GM19099 (cell line): ENCODE results near the gene SLC39A7.

Source experiments
- POLR2A ChIP-seq: IDR thresholded peaks from 3 replicates; pipeline ENCODE4 v1.6.1; 2011; ENCODE audit warnings: low read depth; ENCODE audit not compliant: insufficient read length; ENCODE audit errors: extremely low read depth

SLC39A7 gene

DNA sequence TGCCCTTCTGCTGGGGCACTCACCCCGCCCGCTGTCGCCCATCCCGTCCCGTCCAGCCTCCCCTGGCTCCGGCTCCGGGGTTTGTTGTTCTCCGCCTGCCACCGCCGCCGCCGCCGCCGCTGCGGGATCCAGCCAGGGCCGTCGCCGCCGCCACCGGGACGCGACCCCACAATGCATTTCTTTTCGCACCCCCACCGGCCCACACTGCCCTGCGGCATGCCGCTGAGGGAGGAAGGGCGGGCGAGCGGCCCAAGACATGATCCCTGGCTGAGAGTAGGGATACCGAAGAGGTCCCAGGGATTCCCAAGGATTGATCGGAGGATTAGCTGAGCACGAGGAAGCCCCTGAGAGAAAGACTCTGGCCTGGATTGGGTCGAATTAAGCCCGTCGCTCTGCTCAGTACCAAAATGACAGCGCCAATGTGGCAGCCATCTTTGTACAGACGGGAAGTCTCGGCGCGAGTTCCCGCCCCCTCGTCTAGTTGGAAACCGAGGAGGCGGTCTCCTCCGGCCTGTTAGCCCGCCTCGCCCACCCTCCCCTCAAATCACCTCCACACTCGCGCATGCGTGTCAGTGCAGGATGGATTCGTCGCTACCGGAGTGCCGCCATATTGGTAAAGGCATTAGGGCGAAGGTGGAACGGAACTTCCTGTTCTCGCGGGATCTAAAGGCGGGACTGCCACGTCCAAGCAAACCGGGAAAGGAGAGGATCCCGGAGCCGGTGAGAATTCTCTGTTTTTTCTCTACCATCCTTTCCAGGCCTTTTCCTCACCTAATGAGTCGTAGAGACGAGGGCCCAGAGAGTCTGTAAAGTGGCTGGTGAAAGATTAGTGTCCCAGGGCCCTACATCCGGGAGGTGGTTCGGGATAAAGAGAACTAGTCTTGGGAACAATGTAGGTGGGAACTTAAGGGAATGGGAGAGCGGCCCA lies at the start of gene SLC39A7, which contains the start of gene RXRB:
Gene SLC39A7 (plus strand): TSS at position 649 of the 928 bp plus-strand sequence. CDS start 379 bp downstream, outside the sequence.
Gene RXRB (minus strand): TSS at position 447 of the 928 bp plus-strand sequence. CDS start 189 bp downstream, at position 258.
- peak; percentile 85 for TF ChIP-seq POLR2A

DNA sequence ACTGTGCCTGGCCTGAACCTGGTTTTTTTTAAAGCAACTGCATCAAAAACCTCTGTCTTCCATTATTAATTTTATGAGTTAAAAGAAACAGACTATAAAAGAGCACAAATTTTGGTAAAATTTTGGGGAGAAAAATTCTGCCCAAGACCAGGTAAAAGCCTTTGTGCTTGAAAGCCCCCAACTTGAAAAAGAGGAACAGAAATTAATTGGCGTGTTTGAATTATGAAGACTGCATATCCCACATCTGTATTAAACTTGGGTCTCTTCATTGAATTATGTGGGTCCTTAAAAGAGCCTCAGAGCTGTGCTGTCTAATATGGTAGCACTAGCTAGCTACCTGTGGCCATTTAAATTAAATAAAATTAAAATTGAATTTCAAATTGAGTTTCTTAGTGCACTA lies 49.6 kb upstream of the SLC39A7 start:
- TF ChIP-seq POLR2A: no peak

DNA sequence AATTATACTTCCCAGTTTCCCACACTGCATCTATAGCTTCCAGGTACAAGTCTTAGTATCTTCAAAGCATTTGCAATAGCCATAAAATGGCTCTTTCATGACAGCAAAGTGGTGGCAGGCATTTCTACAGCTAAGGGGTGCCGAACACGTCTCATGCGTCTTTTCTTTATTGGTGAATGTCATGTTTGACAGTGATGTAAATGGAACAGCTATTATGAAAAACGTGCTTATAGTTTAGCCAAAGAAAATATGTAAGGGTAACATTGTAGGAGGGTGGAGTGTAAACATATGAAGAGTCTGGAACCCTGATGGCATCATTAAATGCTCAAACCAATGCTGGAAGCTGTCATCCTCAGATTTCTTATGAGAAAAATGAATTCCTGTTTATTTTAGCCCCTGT lies 46.3 kb upstream of the SLC39A7 start:
- no peak for TF ChIP-seq POLR2A

DNA sequence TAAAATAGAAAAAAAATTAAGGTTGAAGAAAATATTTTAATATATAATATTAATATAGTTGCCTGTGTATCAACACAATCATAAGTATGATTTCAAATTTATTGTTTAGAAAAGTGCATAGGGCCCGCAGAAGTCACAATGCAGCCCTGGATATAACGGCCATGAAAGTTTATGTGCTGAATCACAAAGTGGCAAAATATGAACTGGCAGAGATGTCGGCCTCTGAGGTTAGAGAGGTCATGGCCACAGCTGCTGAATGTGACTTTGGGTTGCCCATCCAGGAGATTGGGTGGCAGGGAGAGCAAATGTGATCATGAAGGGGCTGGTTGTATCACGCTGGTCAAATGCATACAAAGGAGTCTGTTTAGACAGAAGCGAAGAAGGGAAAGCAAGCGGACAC lies 44.1 kb upstream of the SLC39A7 start:
- no peak for TF ChIP-seq POLR2A

DNA sequence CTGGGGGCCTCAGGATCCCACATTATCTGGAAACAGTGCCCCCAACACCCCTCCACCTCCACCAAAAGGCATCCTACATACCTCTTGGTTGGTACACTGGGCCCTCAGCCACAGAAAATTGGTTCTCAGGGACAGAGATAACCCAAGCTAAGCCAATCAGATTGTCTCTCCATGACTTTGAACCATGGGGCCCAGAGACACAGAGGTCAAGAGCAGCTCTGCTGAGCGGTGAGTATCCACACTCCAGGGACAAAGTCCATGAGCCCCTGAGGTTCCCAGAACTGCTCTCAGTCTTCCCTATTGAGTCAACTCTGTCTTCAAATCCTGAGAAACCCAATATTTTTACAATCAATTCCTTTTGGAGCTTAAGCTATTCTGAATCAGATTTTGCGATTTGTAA lies 43.7 kb upstream of the SLC39A7 start:
- no peak for TF ChIP-seq POLR2A

DNA sequence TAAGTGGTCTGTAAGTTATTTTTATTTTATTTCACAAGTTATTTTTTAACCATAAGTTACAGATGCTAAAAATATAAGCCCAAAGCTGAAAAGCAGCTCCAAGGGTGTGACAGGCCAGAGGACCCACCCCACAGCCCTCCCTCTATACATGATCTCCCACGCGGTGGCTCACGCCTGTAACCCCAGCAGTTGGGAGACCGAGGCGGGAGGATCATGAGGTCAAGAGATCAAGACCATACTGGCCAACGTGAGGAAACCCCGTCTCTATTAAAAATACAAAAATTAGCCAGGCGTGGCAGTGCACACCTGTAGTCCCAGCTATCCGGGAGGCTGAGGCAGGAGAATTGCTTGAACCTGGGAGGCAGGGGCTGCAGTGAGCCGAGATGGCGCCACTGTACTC lies 40.6 kb upstream of the SLC39A7 start:
- TF ChIP-seq POLR2A: no peak

- no peak for TF ChIP-seq POLR2A
Observed at GRCh38 chr6:33160728-33161344, 39.8 kb upstream of the SLC39A7 start.

DNA sequence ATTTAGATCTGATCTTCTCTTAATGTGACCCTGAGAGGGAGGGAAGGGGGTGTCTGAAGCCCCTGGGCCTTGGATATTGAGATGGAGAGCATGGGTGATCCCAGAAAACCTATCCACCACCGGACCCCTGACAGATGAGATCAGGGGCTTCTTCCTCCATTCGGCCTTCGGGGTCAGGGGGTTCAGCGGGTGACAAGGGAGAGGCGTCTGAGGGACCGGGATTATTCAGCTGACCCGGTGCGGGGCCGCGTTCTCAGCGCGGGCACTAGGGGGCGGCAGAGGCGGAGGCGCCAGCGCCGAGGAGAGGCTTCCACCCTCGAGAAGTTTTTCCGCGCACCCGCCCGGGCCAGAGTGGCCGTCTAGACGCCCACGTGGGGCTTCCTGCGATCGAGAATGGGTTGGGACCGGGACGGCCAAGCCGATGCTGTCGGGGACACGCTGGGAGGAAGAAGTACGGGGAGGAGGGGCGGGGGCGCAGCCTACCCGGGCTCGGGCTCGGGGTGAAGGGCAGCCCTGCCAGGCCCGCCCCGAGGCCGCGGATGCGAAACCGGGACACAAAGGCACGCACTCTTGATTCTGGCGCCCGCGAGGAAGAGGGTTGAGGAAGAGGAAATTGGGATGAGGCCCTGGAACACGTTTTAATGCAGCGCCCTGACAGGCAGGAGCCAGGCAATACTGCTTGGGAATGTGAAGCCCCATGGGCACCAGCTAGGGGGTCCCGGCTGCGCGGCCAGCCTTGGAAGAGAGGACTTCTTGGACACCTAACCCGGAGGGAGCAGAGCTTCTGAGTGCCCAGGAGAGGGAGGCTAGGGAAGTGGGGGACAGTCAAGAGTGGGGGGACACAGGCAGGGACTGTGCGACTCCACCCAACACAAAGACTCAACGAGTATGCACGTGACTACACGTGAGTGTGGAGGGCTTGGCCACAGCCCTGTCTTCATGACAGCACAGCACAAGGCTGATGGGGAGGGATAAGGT lies 39.0 kb upstream of the SLC39A7 start:
- peak; percentile 29 for TF ChIP-seq POLR2A

- TF ChIP-seq POLR2A: no peak
Observed at GRCh38 chr6:33163540-33163939, 37.1 kb upstream of the SLC39A7 start.

DNA sequence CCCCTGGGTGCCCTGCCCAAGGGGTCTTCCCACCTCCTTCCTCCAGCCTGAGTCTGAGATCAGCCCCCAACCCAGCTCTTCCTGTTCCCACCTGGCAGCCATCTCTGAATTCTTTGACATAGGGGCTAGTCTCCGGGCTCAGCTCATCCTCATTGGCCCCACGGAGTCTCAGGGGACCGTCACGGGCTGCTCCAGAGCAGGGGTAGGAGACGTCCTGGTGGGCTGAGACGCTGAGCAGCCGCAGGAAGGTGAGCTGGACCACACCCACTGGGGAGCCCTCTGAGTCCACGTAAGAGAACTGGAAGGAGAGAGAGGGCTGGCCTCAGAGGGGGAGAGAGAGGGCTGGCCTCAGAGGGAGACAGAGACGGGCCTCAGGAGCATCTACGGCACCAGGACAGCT lies 36.5 kb upstream of the SLC39A7 start:
- TF ChIP-seq POLR2A: no peak

GRCh38 chr6:33164665-33165373 lies 35.8 kb upstream of the SLC39A7 start:
- no peak for TF ChIP-seq POLR2A

DNA sequence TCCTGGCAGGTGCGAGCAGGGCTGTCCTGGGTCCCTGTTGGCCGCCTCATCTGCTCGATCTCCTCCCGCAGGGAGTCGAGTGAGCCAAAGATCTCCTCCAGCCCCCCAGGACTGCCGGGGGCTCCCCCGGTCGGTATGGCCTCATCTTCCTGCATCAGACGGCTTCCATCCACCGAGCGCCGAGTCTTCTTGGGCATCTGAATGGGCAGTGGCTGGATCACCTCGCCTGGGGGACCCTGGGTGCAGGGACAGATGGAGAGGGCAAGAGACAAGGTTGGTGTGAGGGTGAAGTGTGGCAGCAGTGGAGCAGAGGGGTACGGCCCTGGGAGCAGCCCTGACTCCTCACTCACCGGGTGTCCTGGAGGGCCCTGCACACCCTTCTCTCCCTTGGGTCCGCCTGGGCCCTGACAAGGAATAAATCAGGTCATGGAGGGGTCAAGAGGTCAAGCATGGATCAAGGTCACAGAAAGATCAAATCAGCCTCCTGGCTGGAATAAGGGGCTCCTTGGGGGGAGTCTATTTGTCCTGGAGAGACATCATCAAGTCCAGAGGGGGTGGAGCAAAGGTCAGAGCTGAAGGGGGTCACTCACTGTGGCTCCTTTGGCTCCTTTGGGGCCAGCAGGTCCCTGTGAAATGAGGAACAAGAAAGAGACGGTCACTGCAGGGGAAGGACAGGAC lies 34.9 kb upstream of the SLC39A7 start:
- no peak for TF ChIP-seq POLR2A

DNA sequence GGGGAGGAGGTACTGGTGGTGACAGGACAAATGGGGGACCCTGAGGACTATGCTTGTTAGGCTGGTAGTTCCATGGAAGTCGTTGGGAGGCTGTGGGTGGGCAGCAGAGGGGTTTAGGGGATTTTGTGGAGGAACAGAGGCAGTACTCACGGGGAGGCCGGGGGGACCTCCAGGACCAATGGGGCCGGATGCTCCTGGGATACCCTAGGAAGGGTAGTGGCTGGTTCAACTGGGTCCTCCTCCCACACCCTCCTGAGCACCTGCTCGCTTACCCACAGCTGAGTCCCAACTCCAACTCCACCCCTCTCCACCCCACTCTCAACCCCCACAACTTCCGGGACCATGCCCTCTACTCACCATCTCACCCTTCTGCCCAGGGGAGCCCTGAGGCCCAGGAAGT lies 34.3 kb upstream of the SLC39A7 start:
- TF ChIP-seq POLR2A: no peak

- TF ChIP-seq POLR2A: no peak
Observed at GRCh38 chr6:33166811-33167210, 33.9 kb upstream of the SLC39A7 start.
